GM11168 (cell line): ENCODE measurements around the gene TSHZ1.

Source experiments
- in situ Hi-C: fragments of 300-500 bp; cut with MboI; formaldehyde crosslinking; loops from one replicate; pipeline ENCODE4 v1.12.0; 2022; ENCODE audit warnings: low sequenced_read_pairs; ENCODE audit not compliant: unreplicated experiment

The TSHZ1 gene

GRCh38 chr18:75241705-75242104 is 31.1 kb downstream of the TSHZ1 start:
- in situ Hi-C loops = no loop called here

GRCh38 chr18:75244351-75245313 is 34.0 kb downstream of the TSHZ1 start:
- in situ Hi-C loops = no loop called here

- in situ Hi-C loops = no loop called here
Observed at GRCh38 chr18:75246721-75247610, 36.4 kb downstream of the TSHZ1 start.

- in situ Hi-C loops = no loop called here
Observed at GRCh38 chr18:75247611-75248421, 37.2 kb downstream of the TSHZ1 start.

- in situ Hi-C loops = no loop called here
Observed at GRCh38 chr18:75248426-75249174, 38.0 kb downstream of the TSHZ1 start.

GRCh38 chr18:75249175-75249518 is 38.5 kb downstream of the TSHZ1 start:
- in situ Hi-C loops = no loop called here

GRCh38 chr18:75249672-75250470 is 39.3 kb downstream of the TSHZ1 start:
- in situ Hi-C loops = no loop called here

GRCh38 chr18:75250471-75250821 is 39.8 kb downstream of the TSHZ1 start:
- in situ Hi-C loops = no loop called here

- in situ Hi-C loops = no loop called here
Observed at GRCh38 chr18:75251466-75251865, 40.9 kb downstream of the TSHZ1 start.

- in situ Hi-C loops = no loop called here
Observed at GRCh38 chr18:75252136-75252535, 41.5 kb downstream of the TSHZ1 start.

- in situ Hi-C loops = no loop called here
Observed at GRCh38 chr18:75253043-75253442, 42.4 kb downstream of the TSHZ1 start.

GRCh38 chr18:75253784-75254183 is 43.2 kb downstream of the TSHZ1 start:
- in situ Hi-C loops = no loop called here

- in situ Hi-C loops = no loop called here
Observed at GRCh38 chr18:75255094-75255493, 44.5 kb downstream of the TSHZ1 start.

GRCh38 chr18:75256376-75256775 is 45.8 kb downstream of the TSHZ1 start:
- in situ Hi-C loops = no loop called here

GRCh38 chr18:75257605-75258004 is 47.0 kb downstream of the TSHZ1 start:
- in situ Hi-C loops = no loop called here

- in situ Hi-C loops = no loop called here
Observed at GRCh38 chr18:75261430-75262223, 51.0 kb downstream of the TSHZ1 start.

GRCh38 chr18:75262511-75262910 is 51.9 kb downstream of the TSHZ1 start:
- in situ Hi-C loops = no loop called here

- in situ Hi-C loops = no loop called here
Observed at GRCh38 chr18:75264195-75264594, 53.6 kb downstream of the TSHZ1 start.
